HG02571 (cell line): ENCODE measurements around the gene INHBC.
"Not testable (repeated sequence)": the region's sequence is repeated elsewhere in the genome, so short reads cannot be mapped to it uniquely, and the experiment has no call there.

Experiments used
- ATAC-seq: cut with Tn5 transposase; IDR thresholded peaks from one replicate; pipeline ENCODE4 v1.9.1; 2021; ENCODE audit warnings: mild to moderate bottlenecking, moderate library complexity; ENCODE audit not compliant: unreplicated experiment

The INHBC gene

DNA sequence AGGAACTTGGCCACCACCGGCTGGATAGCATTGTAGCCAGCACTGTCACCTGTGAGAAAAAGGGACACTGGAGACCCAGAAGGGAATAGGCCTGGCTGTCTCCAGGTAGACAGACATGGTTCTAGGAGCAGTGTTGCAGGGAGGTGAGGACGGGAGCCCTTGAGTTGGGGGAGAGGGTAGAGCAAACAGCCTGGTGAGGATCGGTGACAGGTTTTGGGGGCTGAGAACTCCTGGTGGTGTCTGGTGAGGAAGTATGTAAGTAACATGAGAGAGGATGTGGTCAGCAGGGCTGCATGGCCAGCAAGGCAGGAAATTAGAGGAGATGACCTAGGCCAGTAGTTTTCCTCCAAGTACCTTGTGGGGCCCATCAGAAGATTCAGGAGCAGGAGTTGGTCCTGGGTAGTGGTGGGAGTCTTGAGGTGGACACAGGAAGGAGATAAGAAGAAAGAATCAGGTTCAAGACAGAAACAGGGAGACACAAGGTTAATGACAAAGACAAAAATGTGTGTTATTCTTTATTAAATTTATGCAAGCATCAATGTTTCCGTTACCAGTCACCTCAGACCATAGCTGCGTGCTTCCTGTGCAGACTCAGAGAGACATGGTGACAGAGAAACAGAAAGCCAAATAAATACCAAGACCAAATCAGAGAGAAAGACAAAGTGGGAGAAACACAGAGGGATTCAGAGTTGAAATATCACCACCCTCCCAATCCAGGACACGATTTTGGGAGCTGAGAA, 45.0 kb downstream of the INHBC start, which contains the start of gene ARHGAP9:
Gene ARHGAP9 (minus strand): TSS at position 491 of the 740 bp plus-strand sequence. CDS start 460 bp downstream, at position 31.
- no peak for ATAC-seq

DNA sequence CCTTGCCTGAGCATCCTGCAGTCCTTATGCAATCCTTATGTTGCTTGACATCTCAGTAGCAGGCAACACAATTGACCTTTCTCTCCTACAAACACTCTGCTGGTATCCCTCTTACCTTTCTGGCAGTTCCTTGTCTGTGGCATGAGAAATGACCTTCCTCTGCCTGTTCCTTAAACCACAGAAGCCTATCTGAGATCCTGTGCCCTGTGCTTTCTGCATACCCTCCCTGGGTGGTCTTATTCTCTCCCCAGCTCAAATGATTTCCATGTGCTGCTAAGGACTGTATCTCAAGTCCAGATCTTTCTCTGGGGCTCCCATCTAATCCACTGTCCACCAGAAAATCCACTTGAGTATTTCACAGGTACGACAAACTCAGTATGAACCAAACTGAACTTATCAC, 47.1 kb downstream of the INHBC start:
- no peak for ATAC-seq

DNA sequence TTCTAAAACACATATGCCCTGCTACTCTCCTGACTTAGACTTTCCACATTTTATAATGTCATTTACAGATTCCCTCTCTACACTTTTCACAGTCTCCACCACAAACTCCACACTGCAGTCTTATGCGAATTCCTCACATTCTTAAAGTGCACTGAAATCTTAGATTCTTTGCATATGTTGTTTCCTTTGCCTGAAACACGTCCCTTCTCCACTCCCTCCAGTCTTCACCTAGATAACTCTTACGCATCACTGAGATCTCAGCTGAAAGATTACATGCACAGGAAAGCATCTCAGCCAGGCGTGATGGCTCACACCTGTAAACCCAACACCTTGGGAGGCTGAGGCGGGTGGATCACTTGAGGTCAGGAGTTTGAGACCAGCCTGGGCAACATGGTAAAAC, 48.9 kb downstream of the INHBC start:
- no peak for ATAC-seq

GRCh38 chr12:57485695-57486094, 51.1 kb downstream of the INHBC start:
- no peak for ATAC-seq

GRCh38 chr12:57487055-57487596, 52.5 kb downstream of the INHBC start:
- ATAC-seq = no peak

DNA sequence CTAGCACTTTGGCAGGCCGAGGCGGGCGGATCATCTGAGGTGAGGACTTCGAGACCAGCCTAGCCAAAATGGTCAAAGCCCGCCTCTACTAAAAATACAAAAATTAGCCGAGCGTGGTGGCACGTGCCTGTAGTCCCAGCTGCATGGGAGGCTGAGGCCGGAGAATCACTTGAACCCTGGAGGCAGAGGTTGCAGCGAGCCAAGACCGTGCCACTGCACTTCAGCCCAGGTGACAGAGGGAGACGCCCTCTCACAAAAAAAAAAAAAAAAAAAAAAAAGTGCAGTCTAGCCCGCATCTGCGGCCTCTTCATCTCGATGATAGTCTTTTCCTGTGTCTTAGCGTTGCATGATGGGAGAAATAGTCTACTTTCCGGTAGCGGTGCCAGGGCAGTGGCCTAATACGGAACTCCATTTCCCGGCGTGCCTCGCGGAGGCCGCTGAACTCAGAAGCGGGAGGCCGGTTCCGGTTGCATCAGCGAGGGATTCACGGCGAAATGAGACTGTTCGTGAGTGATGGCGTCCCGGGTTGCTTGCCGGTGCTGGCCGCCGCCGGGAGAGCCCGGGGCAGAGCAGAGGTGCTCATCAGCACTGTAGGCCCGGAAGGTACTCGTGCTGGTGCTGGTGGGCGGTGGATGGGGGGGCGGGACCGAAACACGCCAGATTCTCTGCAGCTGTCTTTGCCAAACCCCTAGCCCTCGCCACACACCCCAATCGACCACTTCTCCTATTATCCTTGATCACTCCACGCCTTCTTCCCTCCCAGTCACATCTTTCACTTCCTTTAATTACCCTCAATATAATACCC, 53.2 kb downstream of the INHBC start, which contains the start of gene MARS1:
Gene MARS1 (plus strand): TSS at position 472 of the 805 bp plus-strand sequence. CDS start 23 bp downstream, at position 495.
- ATAC-seq = peak; percentile 97

GRCh38 chr12:57488402-57489156, 54.0 kb downstream of the INHBC start:
- ATAC-seq = no peak

DNA sequence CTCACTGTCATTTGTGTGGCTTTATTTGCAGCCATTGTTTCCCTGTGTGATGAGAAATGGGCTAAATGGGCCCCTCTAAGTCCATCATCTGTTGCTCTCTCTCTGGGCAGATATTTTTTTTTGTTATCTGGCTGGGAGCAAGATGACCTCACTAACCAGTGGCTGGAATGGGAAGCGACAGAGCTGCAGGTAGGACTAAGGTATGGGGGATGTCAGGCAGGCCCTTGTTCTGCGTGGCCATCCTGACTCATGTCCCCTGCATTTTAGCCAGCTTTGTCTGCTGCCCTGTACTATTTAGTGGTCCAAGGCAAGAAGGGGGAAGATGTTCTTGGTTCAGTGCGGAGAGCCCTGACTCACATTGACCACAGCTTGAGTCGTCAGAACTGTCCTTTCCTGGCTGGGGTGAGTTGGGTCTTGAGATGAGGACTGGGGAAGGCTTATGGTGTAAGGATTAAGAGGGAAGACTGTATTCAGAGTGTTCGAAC, 54.6 kb downstream of the INHBC start:
- ATAC-seq = no peak

DNA sequence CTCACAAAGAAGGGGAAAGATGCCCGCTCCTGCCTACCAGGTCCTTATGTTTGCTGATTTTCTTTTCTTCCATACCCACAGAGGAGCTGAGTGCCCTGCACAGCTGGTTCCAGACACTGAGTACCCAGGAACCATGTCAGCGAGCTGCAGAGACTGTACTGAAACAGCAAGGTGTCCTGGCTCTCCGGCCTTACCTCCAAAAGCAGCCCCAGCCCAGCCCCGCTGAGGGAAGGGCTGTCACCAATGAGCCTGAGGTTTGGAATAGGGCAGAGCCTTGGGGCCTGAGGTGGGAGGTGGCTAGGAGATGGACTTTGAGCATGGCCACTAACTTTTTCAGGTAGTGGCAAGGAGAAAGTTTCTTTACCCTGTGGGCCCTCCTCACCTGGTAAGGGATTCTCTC, 55.5 kb downstream of the INHBC start:
- ATAC-seq = no peak

DNA sequence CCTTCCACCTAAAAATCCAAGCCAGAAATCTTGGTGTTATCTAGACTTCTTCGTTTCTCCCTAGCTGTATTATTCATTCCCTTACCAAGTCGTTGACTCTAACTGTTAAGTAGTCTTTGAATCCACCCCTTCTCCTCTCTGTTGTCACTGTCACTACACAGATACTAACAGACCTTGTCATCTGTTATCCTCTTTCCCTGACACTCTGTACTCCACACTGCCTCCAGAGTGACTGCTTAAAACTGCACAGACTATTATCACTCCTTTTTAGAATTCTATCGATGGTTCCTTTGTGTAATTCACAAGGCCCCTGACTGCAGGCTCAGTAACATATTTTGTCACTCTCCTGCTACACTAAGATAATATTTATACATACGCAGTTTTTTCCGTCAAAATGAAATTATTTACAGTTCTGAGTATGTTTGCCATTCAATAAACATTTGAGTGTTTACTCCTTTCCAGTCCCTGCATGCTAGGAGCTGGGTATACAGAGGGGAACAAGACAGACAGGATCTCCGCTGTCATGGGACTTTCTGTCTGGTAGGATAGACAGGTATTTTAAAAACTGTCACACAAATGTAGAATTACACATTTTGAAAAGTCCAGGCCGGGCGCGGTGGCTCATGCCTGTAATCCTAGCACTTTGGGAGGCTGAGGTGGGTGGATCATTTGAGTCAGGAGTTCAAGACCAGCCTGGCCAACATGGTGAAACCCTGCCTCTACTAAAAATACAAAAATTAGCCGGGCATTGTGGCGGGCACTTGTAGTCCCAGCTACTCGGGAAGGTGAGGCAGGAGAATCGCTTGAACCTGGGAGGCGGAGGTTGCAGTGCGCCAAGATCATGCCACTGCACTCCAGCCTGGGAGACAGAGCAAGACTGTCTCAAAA, 57.1 kb downstream of the INHBC start:
- no peak for ATAC-seq

DNA sequence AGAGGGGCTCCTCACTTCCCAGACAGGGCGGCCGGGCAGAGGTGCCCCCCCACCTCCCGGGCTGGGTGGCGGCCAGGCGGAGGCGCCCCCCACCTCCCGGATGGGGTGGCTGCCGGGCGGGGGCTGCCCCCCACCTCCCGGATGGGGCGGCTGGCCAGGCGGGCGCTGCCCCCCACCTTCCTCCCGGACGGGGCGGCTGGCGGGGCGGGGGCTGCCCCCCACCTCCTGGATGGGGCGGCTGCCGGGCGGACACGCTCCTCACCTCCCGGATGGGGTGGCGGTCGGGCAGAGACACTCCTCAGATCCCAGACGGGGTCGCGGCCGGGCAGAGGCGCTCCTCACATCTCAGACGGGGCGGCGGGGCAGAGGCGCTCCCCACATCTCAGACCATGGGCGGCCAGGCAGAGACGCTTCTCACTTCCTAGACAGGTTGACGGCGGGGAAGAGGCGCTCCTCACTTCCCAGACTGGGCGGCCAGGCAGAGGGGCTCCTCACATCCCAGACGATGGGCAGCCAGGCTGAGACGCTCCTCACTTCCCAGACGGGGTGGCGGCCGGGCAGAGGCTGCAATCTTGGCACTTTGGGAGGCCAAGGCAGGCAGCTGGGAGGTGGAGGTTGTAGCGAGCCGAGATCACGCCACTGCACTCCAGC, 60.6 kb downstream of the INHBC start:
- ATAC-seq = not testable (repeated sequence)

DNA sequence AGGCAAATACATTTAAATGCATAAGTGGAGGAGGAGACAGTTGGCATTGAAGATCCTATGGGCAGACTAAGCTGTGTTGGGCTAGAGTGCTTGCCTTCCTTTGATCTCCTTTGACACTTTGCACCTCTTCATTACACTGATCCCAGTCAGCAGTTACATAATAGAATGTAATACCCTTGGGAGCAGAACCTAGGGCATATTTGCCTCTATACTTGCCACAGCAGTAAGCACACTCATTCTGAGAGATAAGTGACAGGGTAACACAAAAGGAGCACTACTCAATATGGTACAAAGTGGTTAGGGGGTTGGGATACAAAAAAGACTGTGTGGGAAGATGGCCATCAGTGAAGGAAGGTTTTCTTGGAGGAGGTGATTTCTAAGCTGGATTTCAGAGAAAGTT, 62.2 kb downstream of the INHBC start:
- ATAC-seq = no peak

GRCh38 chr12:57497223-57498131, 62.9 kb downstream of the INHBC start:
- ATAC-seq = no peak

GRCh38 chr12:57498132-57498502, 63.5 kb downstream of the INHBC start:
- ATAC-seq = no peak

- ATAC-seq = no peak
Measured at GRCh38 chr12:57498571-57498970, 64.0 kb downstream of the INHBC start.

GRCh38 chr12:57500213-57500612, 65.6 kb downstream of the INHBC start:
- ATAC-seq = no peak
